GM18909 (cell line): ENCODE data around the gene STAP2.
A peak's percentile ranks its signal among the peaks of the same experiment; 100 is the strongest.
"Not testable (repeated sequence)": the region's sequence is repeated elsewhere in the genome, so short reads cannot be mapped to it uniquely, and the experiment has no call there.

Experiments used
- ATAC-seq: cut with Tn5 transposase; IDR thresholded peaks from one replicate; pipeline ENCODE4 v1.9.1; 2021; ENCODE audit warnings: mild to moderate bottlenecking; ENCODE audit not compliant: unreplicated experiment, poor library complexity

The STAP2 gene

GRCh38 chr19:4359627-4360000 is 21.0 kb upstream of the STAP2 start:
- ATAC-seq = no peak

- no peak for ATAC-seq
Measured at GRCh38 chr19:4358709-4359626, 20.3 kb upstream of the STAP2 start.

GRCh38 chr19:4357921-4358326 is 19.3 kb upstream of the STAP2 start:
- ATAC-seq = no peak

GRCh38 chr19:4357095-4357797 is 18.6 kb upstream of the STAP2 start:
- ATAC-seq = no peak

- ATAC-seq = no peak
Measured at GRCh38 chr19:4354897-4355296, 16.3 kb upstream of the STAP2 start.

GRCh38 chr19:4354282-4354681 is 15.7 kb upstream of the STAP2 start:
- no peak for ATAC-seq

- no peak for ATAC-seq
Measured at GRCh38 chr19:4352701-4353121, 14.1 kb upstream of the STAP2 start.

GRCh38 chr19:4350726-4351125 is 12.1 kb upstream of the STAP2 start:
- ATAC-seq = no peak

- ATAC-seq = no peak
Measured at GRCh38 chr19:4350111-4350510, 11.5 kb upstream of the STAP2 start.

- ATAC-seq = not testable (repeated sequence)
Measured at GRCh38 chr19:4349225-4349624, 10.6 kb upstream of the STAP2 start.

- no peak for ATAC-seq
Measured at GRCh38 chr19:4347521-4347920, 8.9 kb upstream of the STAP2 start.

GRCh38 chr19:4346020-4346383 is 7.4 kb upstream of the STAP2 start:
- ATAC-seq = no peak

GRCh38 chr19:4345342-4346019 is 6.9 kb upstream of the STAP2 start:
- no peak for ATAC-seq

GRCh38 chr19:4343370-4344307 is 5.0 kb upstream of the STAP2 start, which contains the start of gene MPND:
Gene MPND, plus strand, starts transcription at chr19:4343562. Its CDS starts 32 bp downstream, at chr19:4343594.
- ATAC-seq = peak; percentile 70

- ATAC-seq = peak; percentile 86
Measured at GRCh38 chr19:4342615-4343369, 4.2 kb upstream of the STAP2 start.

- ATAC-seq = no peak
Measured at GRCh38 chr19:4342314-4342614, 3.6 kb upstream of the STAP2 start.

GRCh38 chr19:4337906-4338440 is 654 bp downstream of the STAP2 start:
- no peak for ATAC-seq

GRCh38 chr19:4334929-4335570 is 3.6 kb downstream of the STAP2 start:
- no peak for ATAC-seq

GRCh38 chr19:4329858-4330257 is 8.8 kb downstream of the STAP2 start:
- no peak for ATAC-seq
